AG04450 (cell line): ENCODE measurements around the gene IRF2BPL. TPM values are rescaled to one million over a fixed set of nuclear protein-coding genes. Genes with fewer than 3 reads are reported as not detected.
A peak's percentile ranks its signal among the peaks of the same experiment; 100 is the strongest.

ENCODE experiments used
- CTCF ChIA-PET: fragments of 300-600, 350-600 bp; formaldehyde crosslinking; extraction: SDS; loops from one replicate; lab custom pipeline; 2022; ENCODE audit warnings: antibody characterized with exemption, inconsistent platforms; lab: Charles Lee
- POLR2A ChIA-PET: fragments of 350-600 bp; formaldehyde crosslinking; extraction: SDS; loops from one replicate; lab custom pipeline; 2021; ENCODE audit warnings: antibody characterized with exemption, inconsistent platforms; lab: Yijun Ruan, JAX
- DNase-seq: peaks from one replicate; pipeline ENCODE4 v3.0.0-alpha.2; 2011; ENCODE audit warnings: low read depth, low spot score
- H3K27ac ChIP-seq: one replicate; pipeline ENCODE4 v1.5.1; 2012; ENCODE audit warnings: low read depth, low read length, control low read depth
- H3K27me3 ChIP-seq: one replicate; pipeline ENCODE4 v1.6.0; 2012; ENCODE audit warnings: low read length; ENCODE audit not compliant: control insufficient read depth, insufficient read depth
- H3K4me3 ChIP-seq: 2 replicates; pipeline ENCODE4 v1.5.1; 2011; ENCODE audit warnings: mild to moderate bottlenecking, low read depth, low read length, control low read depth
- H3K9me3 ChIP-seq: 2 replicates; pipeline ENCODE4 v1.5.1; 2012; ENCODE audit warnings: low read length; ENCODE audit not compliant: control insufficient read depth, insufficient read depth
- polyA plus RNA-seq: library from polyadenylated mRNA; depleted of rRNA; stranded (reverse); fragments of >200 nt; gene quantifications from 2 replicates; pipeline ENCODE4 v1.2.3, GENCODE V29; 2011
- TF ChIP-seq, protein P1 (sequence below): IDR thresholded peaks from 2 replicates; pipeline ENCODE4 v1.5.1; 2011; ENCODE audit warnings: low read depth, low read length, control low read depth, inconsistent platforms

The IRF2BPL gene
- polyA plus RNA-seq, 1 experiment: 17.1 TPM

- H3K4me3 ChIP-seq: no peak overlapping the region
- H3K27ac ChIP-seq: no peak overlapping the region
- ChIA-PET POLR2A (interaction anchor here (1.0 kb wide), 1 partner anchor 39 kb away, joined by 5 read pairs; no protein-coding TSS in a partner anchor), CTCF (interaction anchor here (0.7 to 16.8 kb wide), 8 partner anchors 12 to 457 kb away, joined by 5 to 524 read pairs (median 90); partner anchors contain the start of gene CIPC)
- H3K9me3 ChIP-seq: no peaks in the 10 kb centered on the region; the same call in 1 of the 2 replicates
- TF ChIP-seq, protein P1, sequence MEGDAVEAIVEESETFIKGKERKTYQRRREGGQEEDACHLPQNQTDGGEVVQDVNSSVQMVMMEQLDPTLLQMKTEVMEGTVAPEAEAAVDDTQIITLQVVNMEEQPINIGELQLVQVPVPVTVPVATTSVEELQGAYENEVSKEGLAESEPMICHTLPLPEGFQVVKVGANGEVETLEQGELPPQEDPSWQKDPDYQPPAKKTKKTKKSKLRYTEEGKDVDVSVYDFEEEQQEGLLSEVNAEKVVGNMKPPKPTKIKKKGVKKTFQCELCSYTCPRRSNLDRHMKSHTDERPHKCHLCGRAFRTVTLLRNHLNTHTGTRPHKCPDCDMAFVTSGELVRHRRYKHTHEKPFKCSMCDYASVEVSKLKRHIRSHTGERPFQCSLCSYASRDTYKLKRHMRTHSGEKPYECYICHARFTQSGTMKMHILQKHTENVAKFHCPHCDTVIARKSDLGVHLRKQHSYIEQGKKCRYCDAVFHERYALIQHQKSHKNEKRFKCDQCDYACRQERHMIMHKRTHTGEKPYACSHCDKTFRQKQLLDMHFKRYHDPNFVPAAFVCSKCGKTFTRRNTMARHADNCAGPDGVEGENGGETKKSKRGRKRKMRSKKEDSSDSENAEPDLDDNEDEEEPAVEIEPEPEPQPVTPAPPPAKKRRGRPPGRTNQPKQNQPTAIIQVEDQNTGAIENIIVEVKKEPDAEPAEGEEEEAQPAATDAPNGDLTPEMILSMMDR: no peak
- no peaks in the 10 kb centered on the region for H3K27me3 ChIP-seq
- DNase-seq: no peak
These were observed 38.2 kb upstream of the IRF2BPL start for GRCh38 chr14:77066578-77067172.

GRCh38 chr14:77065851-77066577 is 37.5 kb upstream of the IRF2BPL start:
- Histone ChIP-seq H3K27ac (no peak overlapping the region), H3K4me3 (no peak overlapping the region), H3K27me3 (no peaks in the 10 kb centered on the region), H3K9me3 (no peaks in the 10 kb centered on the region; the same call in 1 of the 2 replicates)
- ChIA-PET CTCF (interaction anchor here (1.0 to 16.8 kb wide), 5 partner anchors 12 to 194 kb away, joined by 3 to 524 read pairs (median 90); no protein-coding TSS in a partner anchor), POLR2A (interaction anchor here (1.0 kb wide), 1 partner anchor 38 kb away, joined by 5 read pairs; no protein-coding TSS in a partner anchor)
- TF ChIP-seq, protein P1: no peak
- DNase-seq: no peak

DNA sequence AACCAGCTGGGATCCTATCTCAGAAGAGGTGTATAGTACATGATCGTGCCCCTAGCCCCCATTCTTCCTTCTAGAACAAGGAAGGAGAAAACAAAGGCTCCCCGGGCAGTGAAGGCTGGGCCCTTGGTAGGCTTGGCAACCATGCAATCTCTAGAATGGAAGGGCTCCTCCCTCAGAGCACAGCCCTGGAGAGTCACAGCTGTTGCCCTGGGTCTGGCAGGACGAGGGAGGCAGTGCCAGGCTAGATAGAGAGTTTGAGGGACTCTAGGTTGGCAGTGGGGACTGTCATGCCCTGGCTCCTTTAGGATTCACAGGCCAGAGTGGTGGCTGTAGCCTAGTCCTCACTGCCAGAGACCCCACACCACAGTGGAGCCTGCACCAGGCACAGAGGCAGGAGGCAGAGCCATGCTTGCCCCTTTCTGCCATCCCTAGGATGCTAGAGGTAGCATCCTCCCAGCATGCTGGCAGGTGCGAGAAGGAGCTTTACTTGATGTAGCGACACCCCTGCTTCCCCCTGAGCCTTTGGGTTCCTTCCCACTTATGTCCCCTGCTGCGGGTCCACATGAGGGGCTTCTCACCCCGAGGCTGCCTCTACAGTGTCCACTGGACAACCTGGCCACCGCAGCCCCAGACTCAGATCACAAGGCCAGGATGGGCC is 36.1 kb upstream of the IRF2BPL start:
- CTCF ChIA-PET: interaction anchor here (3.6 to 16.8 kb wide), 4 partner anchors 10 to 192 kb away, joined by 24 to 524 read pairs (median 74); no protein-coding TSS in a partner anchor
- DNase-seq: no peak
- POLR2A ChIA-PET: interaction anchor here (1.1 kb wide), 1 partner anchor 20 kb away, joined by 5 read pairs; no protein-coding TSS in a partner anchor
- H3K27me3 ChIP-seq: no peaks in the 10 kb centered on the region
- TF ChIP-seq, protein P1: no peak
- no peaks in the 10 kb centered on the region; the same call in 1 of the 2 replicates for H3K9me3 ChIP-seq
- H3K4me3 ChIP-seq: no peak overlapping the region
- H3K27ac ChIP-seq: no peak overlapping the region

DNA sequence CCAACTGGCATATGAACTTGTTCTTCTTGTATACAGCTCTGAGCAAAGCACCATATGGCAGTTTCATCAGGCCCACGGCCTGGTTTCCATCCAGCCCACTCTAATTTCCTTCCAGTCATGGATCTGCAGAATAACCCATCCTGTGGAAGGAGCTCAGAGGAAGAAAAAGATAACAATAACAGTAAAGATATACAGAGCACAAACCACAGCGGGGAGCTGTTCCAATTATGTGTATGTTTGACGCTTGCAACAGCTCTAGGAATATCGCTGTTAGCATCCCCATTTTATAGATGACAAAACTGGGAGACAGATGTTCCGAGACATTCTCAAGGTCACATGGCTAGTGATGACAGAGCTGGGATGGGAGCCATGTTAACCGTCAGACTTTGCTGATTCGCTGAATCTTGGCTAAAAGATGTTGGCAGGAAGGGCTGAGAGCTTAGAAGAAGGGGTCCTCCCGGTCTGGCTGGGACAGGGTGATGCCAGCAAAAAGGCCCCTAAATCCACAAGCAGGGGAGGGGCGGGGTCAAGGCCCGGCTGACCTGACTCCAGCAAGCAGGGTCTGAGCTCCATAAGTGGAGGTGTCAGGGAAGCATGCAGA is 35.2 kb upstream of the IRF2BPL start:
- no peak for DNase-seq
- Histone ChIP-seq H3K27ac (peak overlapping the region; percentile 21), H3K9me3 (no peaks in the 10 kb centered on the region; the same call in 1 of the 2 replicates), H3K27me3 (no peaks in the 10 kb centered on the region), H3K4me3 (no peak overlapping the region)
- CTCF ChIA-PET: interaction anchor here (0.6 to 16.8 kb wide), 8 partner anchors 9 to 191 kb away, joined by 3 to 524 read pairs (median 15); no protein-coding TSS in a partner anchor
- POLR2A ChIA-PET: interaction anchor here (0.5 to 1.1 kb wide), 6 partner anchors 19 to 188 kb away, joined by 3 to 5 read pairs (median 3); no protein-coding TSS in a partner anchor
- TF ChIP-seq, protein P1: 0 out of 2 replicates have a peak, but pooled peaks have one; percentile 10
